Measurements from ENCODE around the gene BSG.

BSG gene

GRCh38 chr19:572140-572742 lies at the start of gene BSG:
BSG (plus strand) TSS chr19:572596; CDS start chr19:572635, 39 bp downstream.
- peak; percentile 99 for DNase-seq

GRCh38 chr19:522726-523125 lies 49.7 kb upstream of the BSG start:
- no peak for DNase-seq

GRCh38 chr19:524062-524674 lies 48.2 kb upstream of the BSG start:
- no peak for DNase-seq

- no peak for DNase-seq
Measured at GRCh38 chr19:525029-525428, 47.4 kb upstream of the BSG start.

- no peak for DNase-seq
Measured at GRCh38 chr19:525857-526419, 46.5 kb upstream of the BSG start.

- DNase-seq, result no peak
Measured at GRCh38 chr19:530134-531008, 42.0 kb upstream of the BSG start.

- DNase-seq, result peak; percentile 88
Measured at GRCh38 chr19:531009-531752, 41.2 kb upstream of the BSG start.

GRCh38 chr19:531753-532560 lies 40.4 kb upstream of the BSG start, which contains the start of gene CDC34:
CDC34 (plus strand) TSS chr19:531760; CDS start chr19:531932, 172 bp downstream.
- DNase-seq, result no peak

GRCh38 chr19:532561-533363 lies 39.6 kb upstream of the BSG start:
- no peak for DNase-seq

- DNase-seq, result no peak
Measured at GRCh38 chr19:533364-534058, 38.9 kb upstream of the BSG start.

- DNase-seq, result no peak
Measured at GRCh38 chr19:534088-534487, 38.3 kb upstream of the BSG start.

- DNase-seq, result no peak
Measured at GRCh38 chr19:535017-535835, 37.2 kb upstream of the BSG start.

GRCh38 chr19:536031-536880 lies 36.1 kb upstream of the BSG start:
- no peak for DNase-seq

- no peak for DNase-seq
Measured at GRCh38 chr19:536881-537404, 35.5 kb upstream of the BSG start.

GRCh38 chr19:538641-539428 lies 33.6 kb upstream of the BSG start:
- DNase-seq, result no peak

- DNase-seq, result no peak
Measured at GRCh38 chr19:539429-540030, 32.9 kb upstream of the BSG start.

All from stimulated activated CD4-positive, alpha-beta T cell treated with anti-CD3 and anti-CD28 coated beads, Interleukin-4, amount 100 ng/mL, for 1 hour (primary cell).